Measurements from ENCODE around the gene KCTD5.
A peak's percentile ranks its signal among the peaks of the same experiment; 100 is the strongest.

The KCTD5 gene

DNA sequence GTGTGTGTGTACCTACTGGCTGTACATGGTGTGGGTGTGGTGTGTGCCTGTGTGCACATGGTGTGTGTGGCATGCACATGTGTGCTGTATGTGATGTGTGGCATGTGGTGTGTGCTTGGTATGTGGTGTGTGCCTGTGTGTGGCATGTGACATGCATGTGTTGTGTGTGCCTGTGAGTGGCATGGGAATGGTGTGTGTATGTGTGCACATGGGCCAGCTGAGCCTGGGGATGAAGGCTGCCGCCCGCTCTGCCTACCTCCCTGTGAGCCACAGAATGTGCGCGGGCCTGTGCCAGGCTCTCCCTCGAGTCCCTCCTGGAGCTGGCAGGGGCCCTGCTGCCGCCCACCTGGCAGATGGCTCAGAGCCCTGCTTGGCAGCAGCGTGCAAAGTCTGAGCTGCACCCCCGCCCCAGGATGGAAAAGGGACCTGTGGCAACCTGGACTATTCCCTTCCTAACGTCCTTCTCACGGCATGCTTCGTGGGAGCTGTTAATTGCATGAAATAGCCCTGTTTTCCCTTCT lies 28.4 kb downstream of the KCTD5 start (continued):
- TF ChIP-seq ZNF558 (tag by site-specific recombination; IDR thresholded peaks at IDR 0.05) (no peak), TSHZ1 (tag by site-specific recombination; IDR thresholded peaks at IDR 0.05; ENCODE audit: borderline replicate concordance) (no peak), ZBTB17 (tag by site-specific recombination; IDR thresholded peaks at IDR 0.05) (no peak), KLF1 (tag by site-specific recombination; IDR thresholded peaks at IDR 0.05) (no peak; the same call in 1 of the 2 replicates), GLI2 (tag by site-specific recombination; IDR thresholded peaks at IDR 0.05; ENCODE audit: borderline replicate concordance, low read depth) (no peak)

DNA sequence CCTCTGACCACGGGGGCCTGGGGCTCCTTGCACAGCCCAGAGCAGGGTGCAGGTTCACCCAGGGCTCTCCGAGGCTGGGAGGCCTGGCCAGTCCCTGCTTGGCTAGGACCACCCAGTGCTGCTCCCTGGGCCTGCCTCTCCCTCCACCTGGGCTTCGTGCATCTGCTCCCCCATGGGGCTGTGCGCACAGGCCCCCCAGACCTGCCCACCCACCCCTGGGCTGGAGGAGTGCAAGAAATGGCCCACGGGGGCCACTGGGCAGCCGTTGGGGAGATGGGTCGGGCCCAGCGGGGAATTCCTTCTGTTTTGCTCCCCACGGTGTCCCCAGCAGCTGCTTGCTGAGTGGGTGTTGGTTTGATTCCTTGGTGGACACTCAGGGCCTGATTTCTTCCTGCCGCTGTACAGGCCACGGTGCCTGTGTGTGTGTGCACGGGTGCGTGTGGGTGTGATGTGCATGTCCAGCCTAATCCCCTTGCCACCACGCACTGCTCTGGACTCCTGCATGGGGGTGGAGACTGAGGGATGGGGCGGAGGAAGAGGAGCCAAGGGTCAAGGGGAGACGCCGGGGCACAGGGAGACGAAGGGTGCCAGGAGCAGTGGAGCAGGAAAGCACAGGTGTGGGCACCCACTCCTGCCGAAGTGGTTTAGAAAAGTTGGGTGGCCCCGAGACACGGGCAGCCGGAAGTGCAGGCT lies 29.2 kb downstream of the KCTD5 start:
- Histone ChIP-seq H3K9me3 (ENCODE audit: control insufficient read depth, insufficient read depth, low read depth, low read length) (no peaks in the 10 kb centered on the region), H3K4me1 (ENCODE audit: control insufficient read depth, insufficient read depth, low read length) (no peaks in the 10 kb centered on the region), H3K36me3 (ENCODE audit: control insufficient read depth in 2 of 2, insufficient read depth in 1 of 2, low read length in 2 of 2) (peaks cover 0 to 36% of the 10 kb centered on the region in 2 experiments; a peak in 1 of 3 replicates), H3K27ac (ENCODE audit: extremely low read depth, low read depth, low read length) (no peak overlapping the region), H3K4me3 (ENCODE audit: low read depth, low read length) (no peak overlapping the region)
- POLR2A ChIA-PET, result interaction anchor here (1.3 kb wide), 1 partner anchor 29 kb away, joined by 4 read pairs; the partner anchor contains the start of gene KCTD5
- CTCF ChIA-PET, result no interaction called here
- TF ChIP-seq ZSCAN23 (tag by site-specific recombination; IDR thresholded peaks at IDR 0.05) (no peak), ZNF600 (tag by site-specific recombination; IDR thresholded peaks at IDR 0.05) (0 out of 2 replicates have a peak, but pooled peaks have one; percentile 22), EGR2 (tag by site-specific recombination; IDR thresholded peaks at IDR 0.05; ENCODE audit: low read depth) (peak; percentile 28; the same call in 1 of the 2 replicates), ZFHX2 (tag by site-specific recombination; conservative IDR thresholded peaks at IDR 0.05) (peak; percentile 75), REPIN1 (tag by site-specific recombination; IDR thresholded peaks at IDR 0.05; ENCODE audit: low read depth) (no peak)

DNA sequence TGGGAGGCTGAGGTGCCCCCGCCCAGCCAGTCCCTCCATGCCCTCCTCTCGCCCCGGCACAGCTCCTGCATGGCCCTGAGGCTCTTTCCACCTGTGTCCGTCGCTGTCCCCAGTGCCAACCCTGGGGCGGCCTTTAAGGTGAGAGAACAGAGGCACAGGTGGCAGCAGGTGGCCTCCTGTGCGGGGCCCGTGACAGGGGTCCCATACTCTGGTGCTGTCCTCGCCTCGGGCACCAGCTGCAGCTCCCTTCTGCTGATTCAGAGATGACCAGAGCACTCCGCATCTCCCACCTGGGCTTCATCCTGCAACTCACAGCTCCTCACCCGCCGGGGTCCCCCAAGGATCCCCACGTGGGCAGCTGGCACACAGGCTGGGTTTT lies 29.7 kb downstream of the KCTD5 start:
- no peak overlapping the region for H3K4me3 ChIP-seq (ENCODE audit: low read depth, low read length)
- CTCF ChIA-PET, result no interaction called here
- no peak overlapping the region for H3K27ac ChIP-seq (ENCODE audit: extremely low read depth, low read depth, low read length)
- POLR2A ChIA-PET, result interaction anchor here (1.3 kb wide), 1 partner anchor 29 kb away, joined by 4 read pairs; the partner anchor contains the start of gene KCTD5
- no peaks in the 10 kb centered on the region for H3K4me1 ChIP-seq (ENCODE audit: control insufficient read depth, insufficient read depth, low read length)
- no peaks in the 10 kb centered on the region for H3K9me3 ChIP-seq (ENCODE audit: control insufficient read depth, insufficient read depth, low read depth, low read length)
- H3K36me3 ChIP-seq (ENCODE audit: control insufficient read depth in 2 of 2, insufficient read depth in 1 of 2, low read length in 2 of 2), result peaks cover 0 to 34% of the 10 kb centered on the region in 2 experiments; a peak in 1 of 3 replicates
- TF ChIP-seq KLF9 (tag by site-specific recombination; IDR thresholded peaks at IDR 0.05; ENCODE audit: low read depth), result no peak
- no peak for TF ChIP-seq HOXC10 (CRISPR knock-in tag; IDR thresholded peaks at IDR 0.05)
- TF ChIP-seq ZFP41 (tag by site-specific recombination; IDR thresholded peaks at IDR 0.05; ENCODE audit: borderline replicate concordance), result no peak
- TF ChIP-seq ZNF37A (tag by site-specific recombination; IDR thresholded peaks at IDR 0.05), result no peak
- TF ChIP-seq ZNF830 (tag by site-specific recombination; IDR thresholded peaks at IDR 0.05; ENCODE audit: low read depth), result no peak
- no peak for TF ChIP-seq GLI2 (tag by site-specific recombination; IDR thresholded peaks at IDR 0.05; ENCODE audit: borderline replicate concordance, low read depth)
- TF ChIP-seq, protein P1, sequence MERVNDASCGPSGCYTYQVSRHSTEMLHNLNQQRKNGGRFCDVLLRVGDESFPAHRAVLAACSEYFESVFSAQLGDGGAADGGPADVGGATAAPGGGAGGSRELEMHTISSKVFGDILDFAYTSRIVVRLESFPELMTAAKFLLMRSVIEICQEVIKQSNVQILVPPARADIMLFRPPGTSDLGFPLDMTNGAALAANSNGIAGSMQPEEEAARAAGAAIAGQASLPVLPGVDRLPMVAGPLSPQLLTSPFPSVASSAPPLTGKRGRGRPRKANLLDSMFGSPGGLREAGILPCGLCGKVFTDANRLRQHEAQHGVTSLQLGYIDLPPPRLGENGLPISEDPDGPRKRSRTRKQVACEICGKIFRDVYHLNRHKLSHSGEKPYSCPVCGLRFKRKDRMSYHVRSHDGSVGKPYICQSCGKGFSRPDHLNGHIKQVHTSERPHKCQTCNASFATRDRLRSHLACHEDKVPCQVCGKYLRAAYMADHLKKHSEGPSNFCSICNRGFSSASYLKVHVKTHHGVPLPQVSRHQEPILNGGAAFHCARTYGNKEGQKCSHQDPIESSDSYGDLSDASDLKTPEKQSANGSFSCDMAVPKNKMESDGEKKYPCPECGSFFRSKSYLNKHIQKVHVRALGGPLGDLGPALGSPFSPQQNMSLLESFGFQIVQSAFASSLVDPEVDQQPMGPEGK (tag by site-specific recombination; IDR thresholded peaks at IDR 0.05), result no peak
- TF ChIP-seq KLF17 (tag by site-specific recombination; IDR thresholded peaks at IDR 0.05), result no peak
- TF ChIP-seq, protein P2, sequence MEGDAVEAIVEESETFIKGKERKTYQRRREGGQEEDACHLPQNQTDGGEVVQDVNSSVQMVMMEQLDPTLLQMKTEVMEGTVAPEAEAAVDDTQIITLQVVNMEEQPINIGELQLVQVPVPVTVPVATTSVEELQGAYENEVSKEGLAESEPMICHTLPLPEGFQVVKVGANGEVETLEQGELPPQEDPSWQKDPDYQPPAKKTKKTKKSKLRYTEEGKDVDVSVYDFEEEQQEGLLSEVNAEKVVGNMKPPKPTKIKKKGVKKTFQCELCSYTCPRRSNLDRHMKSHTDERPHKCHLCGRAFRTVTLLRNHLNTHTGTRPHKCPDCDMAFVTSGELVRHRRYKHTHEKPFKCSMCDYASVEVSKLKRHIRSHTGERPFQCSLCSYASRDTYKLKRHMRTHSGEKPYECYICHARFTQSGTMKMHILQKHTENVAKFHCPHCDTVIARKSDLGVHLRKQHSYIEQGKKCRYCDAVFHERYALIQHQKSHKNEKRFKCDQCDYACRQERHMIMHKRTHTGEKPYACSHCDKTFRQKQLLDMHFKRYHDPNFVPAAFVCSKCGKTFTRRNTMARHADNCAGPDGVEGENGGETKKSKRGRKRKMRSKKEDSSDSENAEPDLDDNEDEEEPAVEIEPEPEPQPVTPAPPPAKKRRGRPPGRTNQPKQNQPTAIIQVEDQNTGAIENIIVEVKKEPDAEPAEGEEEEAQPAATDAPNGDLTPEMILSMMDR (tag by site-specific recombination; IDR thresholded peaks at IDR 0.05), result no peak
- no peak for TF ChIP-seq IKZF3 (tag by site-specific recombination; IDR thresholded peaks at IDR 0.05)
- TF ChIP-seq ZNF658 (tag by site-specific recombination; IDR thresholded peaks at IDR 0.05), result no peak
- no peak for TF ChIP-seq ZNF571 (tag by site-specific recombination; IDR thresholded peaks at IDR 0.05)
- TF ChIP-seq MZF1 (tag by site-specific recombination; IDR thresholded peaks at IDR 0.05; ENCODE audit: borderline replicate concordance), result no peak
- TF ChIP-seq ZNF354C (tag by site-specific recombination; IDR thresholded peaks at IDR 0.05; ENCODE audit: borderline replicate concordance, low read depth), result no peak
